Right kidney (tissue), 9 donors: ENCODE measurements around the gene LMF2.
A peak's percentile ranks its signal among the peaks of the same experiment; 100 is the strongest.
"Not testable (repeated sequence)": the region's sequence is repeated elsewhere in the genome, so short reads cannot be mapped to it uniquely, and the experiment has no call there.

Source experiments
- DNase-seq: peaks from one replicate; pipeline ENCODE4 v3.0.0-alpha.2; 2016
- long read RNA-seq, 8 donors: transcript quantifications; one replicate each; lab custom pipeline, GENCODE V29; 2026

LMF2 gene
- long read RNA-seq, donor 1, transcript LMF2-202 (14 exons, 2,582 nt), result major isoform, 10 of 11 reads
- long read RNA-seq, donor 1, partial matches to known transcripts, result 0 of 11 reads
- long read RNA-seq, donor 1, other reads (novel, unspliced or antisense), result 0 of 11 reads
- long read RNA-seq, donor 2, transcript LMF2-202 (14 exons, 2,582 nt), result major isoform, 6 of 13 reads
- long read RNA-seq, donor 2, partial matches to known transcripts, result 7 of 13 reads
- long read RNA-seq, donor 2, other reads (novel, unspliced or antisense), result 0 of 13 reads
- long read RNA-seq, donor 3, transcript LMF2-202 (14 exons, 2,582 nt), result major isoform, 5 of 5 reads
- long read RNA-seq, donor 3, partial matches to known transcripts, result 0 of 5 reads
- long read RNA-seq, donor 3, other reads (novel, unspliced or antisense), result 0 of 5 reads
- long read RNA-seq, donor 4, partial matches to known transcripts, result 13 of 17 reads
- long read RNA-seq, donor 4, other reads (novel, unspliced or antisense), result 0 of 17 reads
- long read RNA-seq, donor 5, transcript LMF2-202 (14 exons, 2,582 nt), result major isoform, 8 of 8 reads
- long read RNA-seq, donor 5, partial matches to known transcripts, result 0 of 8 reads
- long read RNA-seq, donor 5, other reads (novel, unspliced or antisense), result 0 of 8 reads
- long read RNA-seq, donor 6, transcript LMF2-202 (14 exons, 2,582 nt), result major isoform, 6 of 18 reads
- long read RNA-seq, donor 6, partial matches to known transcripts, result 11 of 18 reads
- long read RNA-seq, donor 6, other reads (novel, unspliced or antisense), result 0 of 18 reads
- long read RNA-seq, donor 7, transcript LMF2-202 (14 exons, 2,582 nt), result major isoform, 8 of 9 reads
- long read RNA-seq, donor 7, partial matches to known transcripts, result 0 of 9 reads
- long read RNA-seq, donor 7, other reads (novel, unspliced or antisense), result 0 of 9 reads
- long read RNA-seq, donor 8, transcript LMF2-202 (14 exons, 2,582 nt), result major isoform, 7 of 7 reads
- long read RNA-seq, donor 8, partial matches to known transcripts, result 0 of 7 reads
- long read RNA-seq, donor 8, other reads (novel, unspliced or antisense), result 0 of 7 reads

GRCh38 chr22:50507421-50507990 lies at the start of gene LMF2:
Gene LMF2, minus strand, starts transcription at chr22:50507702. Its CDS starts 27 bp downstream, at chr22:50507675.
- DNase-seq, result peak; percentile 85

- DNase-seq, result no peak
Observed at GRCh38 chr22:50556703-50557102, 49.2 kb upstream of the LMF2 start.

DNA sequence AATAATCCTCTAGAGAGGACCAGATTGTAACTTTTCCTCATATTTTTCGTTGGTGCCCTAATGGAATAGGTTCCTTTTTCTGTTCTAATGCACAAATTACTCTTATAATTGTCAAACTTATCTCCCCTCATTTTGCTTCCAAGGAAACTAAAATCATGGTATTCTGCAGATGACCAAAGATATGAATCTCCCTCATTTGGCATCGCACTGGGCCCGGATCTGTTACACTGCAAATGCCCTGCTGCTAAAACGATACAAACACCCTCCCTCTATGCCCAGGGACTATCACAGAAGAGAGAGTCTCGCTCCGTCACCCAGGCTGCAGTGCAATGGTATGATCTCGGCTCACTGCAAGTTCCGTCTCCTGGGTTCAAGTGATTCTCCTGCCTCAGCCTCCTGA lies 45.8 kb upstream of the LMF2 start:
- DNase-seq, result no peak

DNA sequence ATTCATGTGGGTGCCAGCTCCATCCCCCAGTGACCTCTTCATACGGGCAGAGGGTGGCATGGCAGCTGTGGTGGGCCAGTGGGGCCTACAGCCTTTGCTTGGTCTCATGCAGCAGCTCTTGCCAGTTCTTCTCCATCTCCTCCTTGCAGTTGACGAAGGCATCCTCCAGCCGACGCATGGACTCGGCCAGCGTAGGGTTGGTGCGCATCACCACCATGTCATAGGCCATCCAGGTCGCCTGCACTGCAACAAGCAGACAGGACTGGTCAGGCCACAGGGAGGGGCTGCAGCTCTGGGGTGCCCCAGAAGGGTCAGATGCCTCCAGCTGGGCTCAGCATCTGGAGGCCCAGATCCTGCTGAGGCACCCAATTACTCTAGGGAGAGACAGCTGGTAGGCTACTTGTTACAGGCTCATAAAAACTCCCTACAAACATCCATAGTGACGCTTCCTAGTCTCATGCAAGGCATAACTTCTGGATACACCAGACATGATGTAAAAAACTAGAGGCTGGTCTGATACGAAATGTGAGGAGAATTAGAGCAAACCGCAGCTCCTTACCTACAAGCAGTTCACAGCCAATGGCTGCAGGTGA lies 43.8 kb upstream of the LMF2 start:
- DNase-seq, result no peak

DNA sequence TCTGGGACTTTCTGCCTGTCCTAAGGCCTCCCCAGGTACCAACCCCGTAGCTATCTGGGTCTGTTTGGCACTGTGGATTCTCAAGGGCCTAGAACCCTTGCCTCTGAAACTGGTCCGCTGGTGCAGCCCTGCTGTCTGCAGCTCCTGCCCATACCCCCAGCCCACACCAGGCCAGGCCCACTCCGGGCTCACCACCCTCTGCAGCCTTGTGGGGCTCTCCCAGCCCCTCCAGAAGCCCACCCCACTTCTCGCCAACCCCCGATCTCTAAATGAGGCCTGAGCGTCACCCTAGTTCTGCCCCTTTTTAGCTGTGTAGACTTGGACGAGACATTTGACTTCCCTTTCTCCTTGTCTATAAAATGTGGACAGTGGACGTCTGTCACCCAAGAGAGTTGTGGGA lies 42.9 kb upstream of the LMF2 start:
- DNase-seq, result no peak

DNA sequence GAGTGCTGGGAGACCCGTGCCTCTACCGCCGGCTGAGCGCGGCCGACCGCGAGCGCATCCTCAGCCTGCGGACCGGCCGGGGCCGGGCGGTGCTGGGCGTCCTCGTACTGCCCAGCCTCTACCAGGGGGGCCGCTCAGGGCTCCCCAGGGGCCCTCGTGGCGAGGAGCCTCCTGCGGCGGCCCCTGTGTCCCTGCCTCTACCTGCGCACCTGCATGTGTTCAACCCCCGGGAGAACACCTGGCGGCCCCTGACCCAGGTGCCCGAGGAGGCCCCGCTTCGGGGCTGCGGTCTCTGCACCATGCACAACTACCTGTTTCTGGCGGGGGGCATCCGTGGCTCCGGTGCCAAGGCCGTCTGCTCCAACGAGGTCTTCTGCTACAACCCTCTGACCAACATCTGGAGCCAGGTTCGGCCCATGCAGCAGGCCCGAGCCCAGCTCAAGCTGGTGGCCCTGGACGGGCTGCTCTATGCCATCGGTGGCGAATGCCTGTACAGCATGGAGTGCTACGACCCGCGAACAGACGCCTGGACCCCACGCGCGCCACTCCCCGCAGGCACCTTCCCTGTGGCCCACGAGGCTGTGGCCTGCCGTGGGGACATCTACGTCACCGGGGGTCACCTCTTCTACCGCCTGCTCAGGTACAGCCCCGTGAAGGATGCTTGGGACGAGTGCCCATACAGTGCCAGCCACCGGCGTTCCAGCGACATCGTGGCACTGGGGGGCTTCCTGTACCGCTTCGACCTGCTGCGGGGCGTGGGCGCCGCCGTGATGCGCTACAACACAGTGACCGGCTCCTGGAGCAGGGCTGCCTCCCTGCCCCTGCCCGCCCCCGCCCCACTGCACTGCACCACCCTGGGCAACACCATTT lies 41.7 kb upstream of the LMF2 start:
- no peak for DNase-seq

DNA sequence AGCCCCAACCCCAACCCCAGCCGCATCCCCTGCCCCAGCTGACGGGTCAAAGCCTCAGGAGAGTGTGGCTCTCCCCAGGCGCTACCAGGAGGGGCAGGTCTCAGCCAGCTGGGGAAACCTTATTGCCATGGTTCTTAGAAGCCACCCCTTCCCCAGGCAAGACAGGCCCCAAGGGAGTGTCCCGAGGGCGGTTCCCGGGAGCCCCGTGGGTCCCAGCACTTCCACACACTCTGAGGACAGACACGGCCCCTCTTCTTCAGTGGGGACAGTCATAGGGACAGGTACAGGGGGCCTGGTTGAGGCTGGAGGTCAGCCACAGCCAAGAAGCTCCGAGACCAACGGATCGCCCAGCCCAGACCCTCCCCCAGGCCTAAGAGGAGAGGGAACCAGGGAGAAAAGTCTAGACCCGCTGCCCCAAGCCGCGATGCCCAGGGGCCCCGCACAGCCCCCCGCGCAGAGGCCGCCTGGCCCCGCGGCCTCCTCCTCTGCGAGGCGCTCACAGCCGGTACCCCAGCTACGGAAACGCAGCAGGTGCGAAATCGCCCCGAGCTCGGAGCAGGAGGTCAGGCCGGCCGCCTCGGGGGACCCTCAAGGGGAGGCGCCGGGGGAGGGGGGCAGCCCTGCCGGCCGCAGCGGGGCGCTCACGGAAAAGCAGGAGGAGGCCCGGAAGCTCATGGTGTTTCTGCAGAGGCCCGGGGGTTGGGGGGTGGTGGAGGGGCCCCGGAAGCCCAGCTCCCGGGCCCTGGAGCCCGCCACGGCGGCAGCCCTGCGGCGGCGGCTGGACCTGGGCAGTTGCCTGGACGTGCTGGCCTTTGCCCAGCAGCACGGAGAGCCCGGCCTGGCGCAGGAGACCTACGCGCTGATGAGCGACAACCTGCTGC lies 40.8 kb upstream of the LMF2 start:
- no peak for DNase-seq

DNA sequence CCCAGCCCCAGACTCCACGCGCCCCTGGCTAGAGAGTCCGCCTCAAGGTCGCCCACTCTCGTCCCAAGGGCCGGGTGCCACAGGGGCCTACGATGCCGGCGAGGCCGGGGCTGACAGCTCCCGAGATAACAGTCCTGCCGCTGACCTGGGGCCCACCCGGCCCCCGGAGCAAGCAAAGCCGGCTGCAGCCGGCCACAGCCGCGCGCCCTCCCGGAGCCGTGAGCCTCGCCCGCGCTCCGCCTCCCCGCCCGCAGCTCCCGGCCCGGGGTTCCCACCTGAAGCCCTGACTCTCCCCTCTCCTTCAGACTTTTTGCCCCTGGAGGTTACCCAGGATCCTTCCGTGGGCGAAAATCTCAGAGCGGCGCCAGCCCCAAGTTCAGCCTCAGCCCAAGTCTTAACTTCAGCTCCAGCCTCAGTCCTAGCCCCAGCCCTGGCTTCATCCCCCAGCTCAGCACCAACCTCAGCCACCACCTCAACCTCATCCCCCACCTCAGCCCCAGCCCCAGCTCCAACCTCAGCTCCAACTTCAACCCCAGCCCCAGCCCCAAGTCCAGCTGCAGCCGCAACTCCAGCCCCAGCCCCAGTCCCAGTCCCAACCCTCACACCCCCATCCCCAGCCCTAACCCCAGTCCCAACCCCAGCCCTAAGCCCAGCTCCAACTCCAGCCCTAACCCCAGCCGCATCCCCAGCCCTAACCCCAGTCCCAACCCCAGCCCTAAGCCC lies 39.9 kb upstream of the LMF2 start:
- peak; percentile 49 for DNase-seq

DNA sequence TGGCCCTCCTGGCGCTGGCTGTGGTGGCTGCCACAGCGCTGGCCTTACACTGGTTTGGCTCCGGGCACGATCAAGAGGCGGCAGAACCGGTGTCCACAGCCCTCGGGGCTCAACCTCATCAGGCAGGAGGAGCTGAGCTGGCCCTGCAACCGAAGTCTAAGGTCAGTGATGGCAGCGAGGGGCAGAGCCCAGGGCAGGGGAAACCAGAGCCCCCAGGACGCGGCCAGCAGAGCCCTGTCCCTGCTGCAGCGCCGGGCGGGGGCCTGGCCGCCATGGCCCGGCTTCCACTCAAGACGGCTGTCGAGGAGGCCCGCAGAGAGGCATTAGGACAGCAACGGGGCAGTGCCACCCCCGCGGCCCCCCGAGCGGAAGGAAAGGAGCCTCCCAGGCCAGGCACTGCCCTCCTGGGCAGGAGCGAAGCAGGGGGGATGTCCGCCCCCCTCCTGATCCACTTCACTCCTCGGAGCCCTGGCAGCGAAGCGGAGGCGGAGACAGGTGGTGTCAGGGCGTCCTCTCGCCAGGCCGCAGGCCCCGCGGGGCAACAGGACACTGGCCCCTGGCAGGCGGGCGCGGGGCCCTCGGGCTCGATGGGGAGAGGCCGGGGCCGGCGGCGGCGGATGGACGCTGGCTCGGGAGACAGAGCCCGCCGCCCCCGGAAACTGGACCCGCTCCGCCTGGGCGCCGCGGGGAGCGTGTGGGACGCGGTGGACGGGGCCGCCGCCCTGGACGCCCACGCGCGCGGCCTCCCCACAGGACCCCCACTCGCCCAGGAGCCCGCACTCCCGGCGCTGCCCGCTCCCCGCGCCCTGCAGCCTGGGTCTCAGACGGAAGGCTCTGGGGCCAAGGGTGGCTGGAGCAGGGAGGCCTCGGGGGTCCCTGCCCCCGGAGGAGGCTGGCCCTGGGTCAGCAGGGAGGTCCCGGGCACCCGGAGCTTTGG lies 39.1 kb upstream of the LMF2 start:
- DNase-seq, result no peak

DNA sequence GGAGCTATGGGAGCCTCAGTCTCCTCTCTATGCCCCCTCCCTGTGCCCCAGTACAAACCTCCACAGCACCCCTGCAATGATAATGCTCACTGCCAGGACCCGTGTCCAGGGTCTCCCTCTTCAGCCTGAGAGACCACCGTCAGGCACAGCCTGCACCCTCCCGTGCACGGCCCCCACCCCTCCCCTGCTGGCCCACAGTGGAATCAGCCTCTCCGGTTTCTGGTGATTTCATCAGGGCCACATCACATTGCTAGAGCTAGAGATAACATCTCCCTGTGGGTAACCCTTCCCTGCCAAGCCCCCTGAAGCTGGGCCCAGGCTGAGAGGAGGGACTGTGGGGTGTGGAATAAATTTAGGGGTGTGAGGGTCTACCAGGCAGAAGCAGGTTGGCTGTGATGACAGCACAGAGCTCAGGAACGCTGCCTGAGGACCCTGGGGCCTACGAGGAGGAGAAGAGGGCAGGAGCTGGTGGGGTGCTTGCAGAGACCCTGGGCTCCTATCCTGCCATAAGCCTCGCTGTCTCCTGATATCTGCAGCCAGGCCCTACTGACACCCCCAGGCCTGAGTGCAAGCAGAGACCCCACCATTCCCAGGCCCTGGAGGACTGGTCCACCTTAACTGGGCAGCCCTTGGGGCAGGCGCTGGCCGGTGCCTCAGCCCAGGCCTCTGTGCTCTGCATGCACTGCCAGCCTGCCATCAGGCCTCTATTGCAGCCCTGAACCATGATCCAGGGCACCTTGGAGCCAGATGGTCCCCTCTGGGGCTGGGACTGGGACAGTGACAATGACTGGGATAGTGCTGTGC lies 38.2 kb upstream of the LMF2 start, which contains the start of gene KLHDC7B:
KLHDC7B (plus strand) TSS at position 378 of the 804 bp plus-strand sequence; CDS start at position 723, 345 bp downstream.
- DNase-seq, result no peak

DNA sequence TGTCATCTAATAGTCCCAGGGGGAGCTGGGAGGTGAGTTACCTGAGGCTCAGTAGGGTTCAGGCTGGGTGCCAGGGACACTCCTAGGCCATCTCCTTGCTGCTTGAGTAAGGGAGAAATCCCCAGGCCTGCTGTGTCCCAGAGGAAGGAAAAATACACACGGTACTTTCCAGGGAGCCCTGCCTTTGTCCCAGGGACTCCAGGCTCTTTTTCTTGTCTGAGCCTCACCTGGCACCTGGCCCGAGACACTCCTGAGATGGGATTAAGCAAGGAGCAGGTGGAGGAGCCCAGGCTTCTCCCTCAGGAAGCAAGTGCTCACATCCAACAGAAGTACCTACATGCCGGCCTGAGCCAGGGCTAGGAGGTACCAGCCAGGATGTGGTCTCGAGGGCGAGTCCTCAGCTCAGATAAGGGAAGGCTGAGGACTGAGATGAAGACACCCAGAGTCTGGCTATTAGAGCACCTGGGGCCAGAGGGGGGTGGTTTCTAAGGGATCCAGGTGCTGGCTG lies 37.3 kb upstream of the LMF2 start:
- DNase-seq, result no peak

- DNase-seq, result peak; percentile 64
Observed at GRCh38 chr22:50544078-50544745, 36.7 kb upstream of the LMF2 start.

GRCh38 chr22:50542416-50542927 lies 35.0 kb upstream of the LMF2 start:
- DNase-seq, result no peak

- DNase-seq, result not testable (repeated sequence)
Observed at GRCh38 chr22:50541667-50542026, 34.1 kb upstream of the LMF2 start.

DNA sequence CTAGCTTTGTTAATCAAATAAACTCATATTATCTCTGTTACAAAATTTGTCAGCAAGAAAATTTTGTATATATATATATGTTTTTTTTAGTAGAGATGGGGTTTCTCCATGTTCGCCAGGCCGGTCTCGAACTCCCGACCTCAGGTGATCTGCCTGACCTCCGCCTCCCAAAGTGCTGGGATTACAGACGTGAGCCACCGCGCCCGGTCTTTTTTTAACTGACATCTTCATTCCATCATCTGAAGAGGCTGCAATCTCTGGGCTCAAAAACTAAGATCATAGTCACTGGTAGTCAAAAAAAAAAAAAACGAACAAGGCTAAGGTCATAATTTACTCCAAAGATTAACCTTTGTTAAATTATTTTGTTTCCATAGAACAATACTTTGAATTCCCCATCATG lies 32.9 kb upstream of the LMF2 start:
- no peak for DNase-seq

DNA sequence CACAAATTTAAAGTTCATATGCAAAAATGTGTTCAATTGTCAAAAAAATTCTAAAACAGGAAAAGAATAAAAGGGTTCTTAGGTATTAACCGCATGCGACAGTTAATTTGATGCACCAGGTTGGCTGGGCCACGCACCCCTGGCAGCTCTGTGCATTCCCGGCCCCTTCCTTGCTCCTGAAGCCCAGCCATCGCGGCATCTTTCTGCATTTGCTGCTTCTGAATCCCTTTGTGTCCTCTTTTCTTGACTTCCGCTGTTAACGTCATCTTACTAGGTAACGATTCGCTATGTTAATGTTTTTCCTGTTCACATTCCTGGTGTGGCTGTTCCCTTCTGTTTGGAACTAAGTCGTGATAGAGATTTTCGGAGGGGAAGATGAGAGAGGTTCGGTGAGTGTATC lies 30.3 kb upstream of the LMF2 start:
- DNase-seq, result no peak
